H1 (cell line): ENCODE measurements around the gene EPB41L4B. TPM values are rescaled to one million over a fixed set of nuclear protein-coding genes. Genes with fewer than 3 reads are reported as not detected.

Experiments used
- CTCF ChIA-PET: fragments of 300-600 bp; sonication (Branson Sonifier 250); formaldehyde crosslinking; loops from one replicate; lab custom pipeline; 2021; ENCODE audit not compliant: partially characterized antibody; lab: Charles Lee
- POLR2A ChIA-PET: fragments of 300-600 bp; sonication (Branson Sonifier 250); formaldehyde crosslinking; loops from one replicate; lab custom pipeline; 2021; ENCODE audit warnings: inconsistent platforms; ENCODE audit not compliant: partially characterized antibody; lab: Charles Lee
- DNase-seq, 2 experiments: peaks; one replicate each; pipeline versions ENCODE4 v3.0.0 to v3.0.0-alpha.2; 2010 to 2022; ENCODE audit warnings: low spot score in 2 of 2, low read depth in 1 of 2, mixed read lengths in 1 of 2
- FAIRE-seq: peaks from 2 replicates; lab custom pipeline; 2011; peaks lifted over from hg19 to GRCh38; lab: Jason Lieb, UNC
- H2AFZ ChIP-seq: 2 replicates; pipeline ENCODE4 v1.8.1; 2012; ENCODE audit warnings: low read length, inconsistent platforms
- H2AK5ac ChIP-seq: 2 replicates; pipeline ENCODE4 v1.6.1; 2013; ENCODE audit warnings: low read depth, low read length
- H2BK120ac ChIP-seq: replicated peaks from 2 replicates; pipeline ENCODE3; 2013; ENCODE audit warnings: low read depth, low read length, inconsistent platforms
- H2BK12ac ChIP-seq: 2 replicates; pipeline ENCODE4 v1.6.1; 2013; ENCODE audit warnings: low read depth, low read length
- H2BK15ac ChIP-seq: 2 replicates; pipeline ENCODE4 v1.6.1; 2013; ENCODE audit warnings: low read length
- H2BK20ac ChIP-seq: 2 replicates; pipeline ENCODE4 v1.6.1; 2013; ENCODE audit warnings: low read length
- H2BK5ac ChIP-seq: 2 replicates; pipeline ENCODE4 v1.6.1; 2013; ENCODE audit warnings: low read depth, low read length
- H3K14ac ChIP-seq: 2 replicates; pipeline ENCODE4 v1.6.1; 2013; ENCODE audit warnings: inconsistent platforms; ENCODE audit not compliant: insufficient read length
- H3K18ac ChIP-seq: 2 replicates; pipeline ENCODE4 v1.6.1; 2013; ENCODE audit warnings: low read length; ENCODE audit errors: extremely low read depth
- H3K23ac ChIP-seq: 2 replicates; pipeline ENCODE4 v1.6.1; 2013; ENCODE audit warnings: inconsistent platforms; ENCODE audit not compliant: insufficient read length
- H3K23me2 ChIP-seq: 2 replicates; pipeline ENCODE4 v1.6.1; 2013; ENCODE audit warnings: low read depth, low read length
- H3K27ac ChIP-seq: 2 replicates; pipeline ENCODE4 v1.6.1; 2011; ENCODE audit warnings: low read depth, low read length, inconsistent platforms
- H3K27me3 ChIP-seq, 4 experiments: replicated peaks in 1 of 4; 1 replicate in 1 of 4; 2 replicates in 3 of 4; pipeline versions ENCODE4 v1.6.1 to v1.8.1; 2011 to 2013; ENCODE audit warnings: low read length in 3 of 4, mild to moderate bottlenecking in 3 of 4, inconsistent platforms in 2 of 4, mixed read lengths in 2 of 4, moderate library complexity in 1 of 4; ENCODE audit not compliant: control insufficient read depth in 3 of 4, insufficient read depth in 3 of 4; ENCODE audit errors: extremely low read depth in 1 of 4
- H3K36me3 ChIP-seq, 4 experiments: 2 replicates each; pipeline versions ENCODE4 v1.6.1 to v1.8.1; 2011 to 2013; ENCODE audit warnings: mild to moderate bottlenecking in 4 of 4, low read length in 3 of 4, moderate library complexity in 2 of 4, control low read depth in 1 of 4, inconsistent platforms in 1 of 4; ENCODE audit not compliant: insufficient read depth in 4 of 4, control insufficient read depth in 2 of 4
- H3K4ac ChIP-seq: replicated peaks from 2 replicates; pipeline ENCODE3; 2013; ENCODE audit warnings: low read length, low read depth, mixed read lengths, inconsistent platforms; ENCODE audit not compliant: insufficient read length
- H3K4me1 ChIP-seq, 4 experiments: replicated peaks in 1 of 4; 1 replicate in 1 of 4; 2 replicates in 3 of 4; pipeline versions ENCODE4 v1.6.1 to v1.8.1; 2011 to 2013; ENCODE audit warnings: low read length in 3 of 4, inconsistent platforms in 2 of 4, mixed read lengths in 1 of 4; ENCODE audit not compliant: insufficient read depth in 4 of 4, control insufficient read depth in 3 of 4
- H3K4me2 ChIP-seq, 2 experiments: 2 replicates each; pipeline versions ENCODE4 v1.6.1 to v1.8.1; 2011 to 2013; ENCODE audit warnings: low read depth in 2 of 2, low read length in 2 of 2, control low read depth in 1 of 2, inconsistent platforms in 1 of 2, mild to moderate bottlenecking in 1 of 2; ENCODE audit not compliant: insufficient read depth in 1 of 2
- H3K4me3 ChIP-seq, 4 experiments: fragments of 200-600, 300-600 bp in 1 of 4; sonication (generic), shearing (Covaris generic), sonication (Bioruptor Twin) in 1 of 4; 2 replicates each; pipeline versions ENCODE4 v1.5.1 to v1.8.1; 2011 to 2016; ENCODE audit warnings: low read length in 4 of 4, low read depth in 3 of 4, control low read depth in 2 of 4, inconsistent platforms in 2 of 4, mild to moderate bottlenecking in 2 of 4, mixed read lengths in 1 of 4, moderate library complexity in 1 of 4; ENCODE audit not compliant: insufficient read depth in 2 of 4; ENCODE audit errors: extremely low read depth in 1 of 4
- H3K56ac ChIP-seq: replicated peaks from 2 replicates; pipeline ENCODE3; 2013; ENCODE audit warnings: low read depth, mild to moderate bottlenecking, mixed read lengths, low read length, inconsistent platforms; ENCODE audit not compliant: insufficient read length
- H3K79me1 ChIP-seq: 2 replicates; pipeline ENCODE4 v1.6.1; 2013; ENCODE audit warnings: low read depth, low read length, control low read depth
- H3K79me2 ChIP-seq, 2 experiments: 2 replicates each; pipeline versions ENCODE4 v1.6.1 to v1.8.1; 2012 to 2013; ENCODE audit warnings: low read length in 2 of 2, mild to moderate bottlenecking in 2 of 2, inconsistent platforms in 1 of 2; ENCODE audit not compliant: insufficient read depth in 2 of 2, control insufficient read depth in 1 of 2
- H3K9ac ChIP-seq, 4 experiments: replicated peaks in 1 of 4; 1 replicate in 1 of 4; 2 replicates in 3 of 4; pipeline versions ENCODE4 v1.6.1 to v1.8.1; 2011 to 2013; ENCODE audit warnings: low read depth in 3 of 4, low read length in 3 of 4, control low read depth in 2 of 4, mild to moderate bottlenecking in 2 of 4, moderate library complexity in 2 of 4, inconsistent platforms in 1 of 4; ENCODE audit errors: extremely low read depth in 1 of 4
- H3K9me3 ChIP-seq, 2 experiments: 2 replicates each; pipeline versions ENCODE4 v1.6.1 to v1.8.1; 2012 to 2013; ENCODE audit warnings: mild to moderate bottlenecking in 2 of 2, moderate library complexity in 2 of 2, control low read depth in 1 of 2, inconsistent platforms in 1 of 2, low read depth in 1 of 2, low read length in 1 of 2, mixed read lengths in 1 of 2; ENCODE audit not compliant: insufficient read depth in 2 of 2
- H4K20me1 ChIP-seq, 2 experiments: replicated peaks in 1 of 2; 2 replicates each; pipeline versions ENCODE3 to v1.8.1; 2011 to 2013; ENCODE audit warnings: inconsistent platforms in 2 of 2, low read length in 2 of 2, mild to moderate bottlenecking in 1 of 2; ENCODE audit not compliant: insufficient read depth in 2 of 2, control insufficient read depth in 1 of 2
- H4K5ac ChIP-seq: 2 replicates; pipeline ENCODE4 v1.6.1; 2013; ENCODE audit warnings: low read length, low read depth, mixed read lengths, inconsistent platforms; ENCODE audit not compliant: insufficient read length
- H4K8ac ChIP-seq: 2 replicates; pipeline ENCODE4 v1.8.0; 2013; ENCODE audit warnings: mild to moderate bottlenecking, moderate library complexity, low read length, inconsistent platforms; ENCODE audit not compliant: insufficient read depth; ENCODE audit errors: extremely low read depth
- H4K91ac ChIP-seq: replicated peaks from 2 replicates; pipeline ENCODE3; 2013; ENCODE audit warnings: low read length, mixed read lengths, inconsistent platforms; ENCODE audit not compliant: insufficient read length
- BRCA1 ChIP-seq: IDR thresholded peaks from 2 replicates; pipeline ENCODE4 v1.6.1; 2012; ENCODE audit warnings: low read depth, low read length, improper control_type of control experiment
- CBX8 ChIP-seq: fragments of 300-800, 300-1000 bp; sonication (generic); IDR thresholded peaks from 2 replicates; pipeline ENCODE4 v1.7.1; 2016; ENCODE audit warnings: low read depth, low read length, borderline replicate concordance
- CHD2 ChIP-seq: IDR thresholded peaks from 2 replicates; pipeline ENCODE4 v1.6.1; 2012; ENCODE audit warnings: low read length, improper control_type of control experiment
- EGR1 ChIP-seq: IDR thresholded peaks from 2 replicates; pipeline ENCODE4 v1.6.1; 2011; ENCODE audit warnings: low read depth, low read length, borderline replicate concordance
- GABPA ChIP-seq: IDR thresholded peaks from 2 replicates; pipeline ENCODE4 v1.6.1; 2011; ENCODE audit warnings: mild to moderate bottlenecking, low read length, moderate library complexity, borderline replicate concordance; ENCODE audit not compliant: insufficient read depth
- GTF2F1 ChIP-seq: IDR thresholded peaks from 2 replicates; pipeline ENCODE4 v1.6.1; 2012; ENCODE audit warnings: low read depth, low read length, improper control_type of control experiment, borderline replicate concordance
- JUN ChIP-seq: IDR thresholded peaks from 2 replicates; pipeline ENCODE4 v1.6.1; 2011; ENCODE audit warnings: low read depth, mild to moderate bottlenecking, improper control_type of control experiment, low read length
- MAFK ChIP-seq: IDR thresholded peaks from 2 replicates; pipeline ENCODE4 v1.6.1; 2012; ENCODE audit warnings: low read depth, mild to moderate bottlenecking, improper control_type of control experiment, low read length
- NANOG ChIP-seq: IDR thresholded peaks from 2 replicates; pipeline ENCODE4 v1.6.1; 2011; ENCODE audit warnings: low read length, low read depth, mild to moderate bottlenecking, inconsistent platforms; ENCODE audit not compliant: insufficient read depth, poor library complexity, severe bottlenecking
- RNF2 ChIP-seq: fragments of 200-900, 300-1000 bp; sonication (generic); IDR thresholded peaks from 2 replicates; pipeline ENCODE4 v1.7.1; 2016; ENCODE audit warnings: borderline replicate concordance, low read depth, mild to moderate bottlenecking, antibody characterized with exemption, low read length; ENCODE audit not compliant: poor library complexity, severe bottlenecking; ENCODE audit errors: missing control alignments
- SP1 ChIP-seq: IDR thresholded peaks from 2 replicates; pipeline ENCODE4 v1.6.1; 2011; ENCODE audit warnings: low read depth, low read length
- SRF ChIP-seq: IDR thresholded peaks from 2 replicates; pipeline ENCODE4 v1.6.1; 2011; ENCODE audit warnings: mild to moderate bottlenecking, low read depth, low read length, moderate library complexity
- YY1 ChIP-seq: IDR thresholded peaks from 2 replicates; pipeline ENCODE4 v1.6.1; 2011; ENCODE audit warnings: low read depth, mild to moderate bottlenecking, low read length
- ZNF274 ChIP-seq: IDR thresholded peaks from 2 replicates; pipeline ENCODE4 v1.7.0; 2012; ENCODE audit warnings: low read length, borderline replicate concordance; ENCODE audit errors: extremely low read depth
- WGBS, 2 experiments: shearing (Covaris generic) in 1 of 2; methylation state at CpG; one replicate each; pipeline versions ENCODE4 v1.1.6 to v1.1.7; 2013 to 2015; ENCODE audit warnings: low lambda C conversion rate in 2 of 2, mixed read lengths in 2 of 2, inconsistent platforms in 1 of 2, low coverage in 1 of 2, missing lambda C conversion rate in 1 of 2; ENCODE audit not compliant: insufficient replicate concordance in 2 of 2, insufficient coverage in 1 of 2, insufficient read length in 1 of 2; ENCODE audit errors: extremely low coverage in 1 of 2, missing lambda C conversion rate in 1 of 2; 5-methylcytosine and 5-hydroxymethylcytosine counted together
- polyA plus RNA-seq, 7 experiments: library from polyadenylated mRNA; depleted of rRNA in 3 of 7; stranded (reverse) in 5 of 7; unstranded in 2 of 7; fragments of >200 nt in 5 of 7; fragments of 200-250 nt in 2 of 7; gene quantifications; 1 replicate in 5 of 7; 2 replicates in 1 of 7; 4 replicates in 1 of 7; pipeline versions ENCODE4 v1.2.1 to v1.2.3, GENCODE V29; 2011 to 2013; ENCODE audit warnings: missing spikeins in 2 of 7, mixed read lengths in 2 of 7
- total RNA-seq: library from RNA; stranded (reverse); fragmentation: NEBNext Ultra II Directional; extraction: Animal tissue kit (Norgen Biotek cat#: 25700); gene quantifications from 2 replicates; pipeline ENCODE4 v1.2.1, GENCODE V29; 2021

EPB41L4B gene
- total and polyA plus RNA-seq, 2 of the 8 experiments (the other 6 are each of a cell fraction or from before 2014, with no cell fraction given) = 11.9 to 25.0 TPM

GRCh38 chr9:109149089-109149488 is 171.8 kb downstream of the EPB41L4B start:
- Histone ChIP-seq H4K20me1 (no peaks in the 10 kb centered on the region), H3K9me3 (peaks cover 14 to 16% of the 10 kb centered on the region in 2 experiments), H2AFZ (no peak overlapping the region), H4K91ac (no peak overlapping the region), H3K14ac (no peak overlapping the region), H3K4me1 (no peaks in the 10 kb centered on the region), H3K79me2 (no peaks in the 10 kb centered on the region), H3K4ac (no peak overlapping the region), H4K5ac (no peak overlapping the region), H2BK15ac (no peak overlapping the region), H2BK12ac (no peak overlapping the region), H2AK5ac (no peak overlapping the region), H3K27me3 (0 out of 7 replicates have a peak, but pooled peaks cover 0 to 1% (median 0%) of the 10 kb centered on the region in 4 experiments), H2BK120ac (no peak overlapping the region), H2BK5ac (no peak overlapping the region), H3K23me2 (no peaks in the 10 kb centered on the region), H3K9ac (no peak overlapping the region), H3K4me2 (no peak overlapping the region), H3K23ac (no peak overlapping the region), H3K18ac (no peak overlapping the region), H3K56ac (no peak overlapping the region), H4K8ac (no peak overlapping the region), H3K27ac (no peak overlapping the region), H3K79me1 (no peaks in the 10 kb centered on the region), H2BK20ac (no peak overlapping the region), H3K36me3 (no peaks in the 10 kb centered on the region), H3K4me3 (no peak overlapping the region)
- ChIA-PET POLR2A (no interaction called here), CTCF (interaction anchor here (0.6 to 1.3 kb wide), 3 partner anchors 16 to 857 kb away, joined by 3 to 4 read pairs (median 3); no protein-coding TSS in a partner anchor)
- DNase-seq (no peak), FAIRE-seq (no peak)
- 91% methylated on average over 5 of the region's 5 CpGs; no CpG with 5 or more reads in 1 of the 2 experiments for WGBS, 2 experiments
- TF ChIP-seq JUN (no peak), SRF (no peak), RNF2 (no peak), ZNF274 (no peak), CBX8 (no peak), BRCA1 (no peak), EGR1 (no peak), NANOG (no peak), GTF2F1 (no peak), SP1 (no peak), CHD2 (no peak), MAFK (no peak), YY1 (no peak), GABPA (no peak)
